ENCODE measurements around the gene UBE3A. TPM values are rescaled to one million over a fixed set of nuclear protein-coding genes. Genes with fewer than 3 reads are reported as not detected.

Gene UBE3A
- total and polyA plus RNA-seq, 9 of the 15 experiments (the other 6 are each of a cell fraction or from before 2014, with no cell fraction given) = 29.3 to 103 (median 60.2) TPM

DNA sequence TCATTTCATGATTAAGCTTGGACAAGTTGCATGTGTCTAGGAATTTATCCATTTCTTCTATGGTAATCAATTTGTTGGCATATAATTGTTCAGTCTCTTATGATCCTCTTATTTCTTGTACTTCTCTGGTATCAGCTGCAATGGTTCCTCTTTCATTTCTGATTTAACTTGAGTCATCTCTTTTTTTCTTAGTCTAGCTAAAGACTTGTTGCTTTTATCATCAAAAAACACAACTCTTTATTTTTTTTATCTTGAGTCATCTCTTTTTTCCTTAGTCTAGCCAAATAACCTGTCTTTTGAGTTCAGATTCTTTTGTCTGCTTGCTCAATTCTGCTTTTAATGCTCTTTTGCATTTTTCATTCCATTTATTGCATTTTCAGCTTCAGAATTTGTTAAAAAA, 37.3 kb downstream of the UBE3A start:
- no TSS peak for BruUV-seq (replicated peaks)

GRCh38 chr15:25397100-25397499, 41.7 kb downstream of the UBE3A start:
- H3K9me1 ChIP-seq (ENCODE audit: control insufficient read depth, insufficient read depth, low read length) = no peaks in the 10 kb centered on the region
- intact Hi-C loops (cut with micrococcal nuclease) (loop anchor here (5.0 kb wide), 1 partner anchor 40 kb away; the partner anchor contains the start of gene UBE3A), in situ Hi-C loops (cut with MboI) (no loop called here)
- no peaks in the 10 kb centered on the region; a peak in 1 of 5 replicates for H3K4me1 ChIP-seq (replicated peaks in 1 of 2; ENCODE audit: control insufficient read depth in 2 of 2, insufficient read depth in 2 of 2, low read length in 2 of 2)
- no peak overlapping the region for H2AFZ ChIP-seq (ENCODE audit: low read depth, low read length)
- BruUV-seq (replicated peaks) = no TSS peak
- ChIA-PET CTCF (ENCODE audit: low intra/inter-chr PET ratio) (no interaction called here), POLR2A (interaction anchor here (1.3 to 1.4 kb wide), 2 partner anchors 19 to 30 kb away, joined by 3 to 4 read pairs; no protein-coding TSS in a partner anchor)
- no peak overlapping the region for H3K27ac ChIP-seq (ENCODE audit: extremely low read depth, low read depth, low read length)
- peaks cover 48% of the 10 kb centered on the region; the same call in 2 of the 3 replicates for H3K36me3 ChIP-seq (ENCODE audit: control insufficient read depth, insufficient read depth, low read length)
- no peak overlapping the region for H3K9ac ChIP-seq (ENCODE audit: insufficient read depth in 1 of 2, low read depth in 2 of 2, low read length in 2 of 2)
- H3K4me3 ChIP-seq = no peak overlapping the region
- H3K27me3 ChIP-seq (ENCODE audit: control insufficient read depth in 2 of 2, insufficient read depth in 2 of 2, low read length in 2 of 2) = no peaks in the 10 kb centered on the region
- H3K79me2 ChIP-seq (ENCODE audit: control insufficient read depth, insufficient read depth, low read length) = peaks cover 49% of the 10 kb centered on the region
- no peak for DNase-seq (ENCODE audit: extremely low read depth in 1 of 4, low spot score in 3 of 4)
- H3K9me3 ChIP-seq (replicated peaks; ENCODE audit: control insufficient read depth, insufficient read depth, low read depth, low read length) = no peaks in the 10 kb centered on the region
- ATAC-seq = no peak
- peaks cover 4% of the 10 kb centered on the region; the same call in 1 of the 2 replicates for H4K20me1 ChIP-seq (replicated peaks; ENCODE audit: control insufficient read depth, insufficient read depth, low read length)
- no peak overlapping the region for H3K4me2 ChIP-seq (ENCODE audit: insufficient read depth, low read length)
- FAIRE-seq = no peak
- no peak for TF ChIP-seq ZNF217 (CRISPR knock-in tag; IDR thresholded peaks at IDR 0.05)
- TF ChIP-seq EP400 (IDR thresholded peaks at IDR 0.05) = no peak
- no peak for TF ChIP-seq HNRNPH1 (optimal IDR thresholded peaks at IDR 0.05; ENCODE audit: low read depth, low read length)
- TF ChIP-seq SAP30 (IDR thresholded peaks at IDR 0.05; ENCODE audit: borderline replicate concordance, insufficient read depth, low read depth, low read length, poor library complexity, severe bottlenecking) = no peak
- TF ChIP-seq BDP1 (IDR thresholded peaks at IDR 0.05; ENCODE audit: insufficient read depth, insufficient read length) = no peak
- no peak for TF ChIP-seq CREM (IDR thresholded peaks at IDR 0.05; ENCODE audit: low read depth)
- TF ChIP-seq SREBF2 (CRISPR knock-in tag; IDR thresholded peaks at IDR 0.05) = no peak
- TF ChIP-seq, protein P1, sequence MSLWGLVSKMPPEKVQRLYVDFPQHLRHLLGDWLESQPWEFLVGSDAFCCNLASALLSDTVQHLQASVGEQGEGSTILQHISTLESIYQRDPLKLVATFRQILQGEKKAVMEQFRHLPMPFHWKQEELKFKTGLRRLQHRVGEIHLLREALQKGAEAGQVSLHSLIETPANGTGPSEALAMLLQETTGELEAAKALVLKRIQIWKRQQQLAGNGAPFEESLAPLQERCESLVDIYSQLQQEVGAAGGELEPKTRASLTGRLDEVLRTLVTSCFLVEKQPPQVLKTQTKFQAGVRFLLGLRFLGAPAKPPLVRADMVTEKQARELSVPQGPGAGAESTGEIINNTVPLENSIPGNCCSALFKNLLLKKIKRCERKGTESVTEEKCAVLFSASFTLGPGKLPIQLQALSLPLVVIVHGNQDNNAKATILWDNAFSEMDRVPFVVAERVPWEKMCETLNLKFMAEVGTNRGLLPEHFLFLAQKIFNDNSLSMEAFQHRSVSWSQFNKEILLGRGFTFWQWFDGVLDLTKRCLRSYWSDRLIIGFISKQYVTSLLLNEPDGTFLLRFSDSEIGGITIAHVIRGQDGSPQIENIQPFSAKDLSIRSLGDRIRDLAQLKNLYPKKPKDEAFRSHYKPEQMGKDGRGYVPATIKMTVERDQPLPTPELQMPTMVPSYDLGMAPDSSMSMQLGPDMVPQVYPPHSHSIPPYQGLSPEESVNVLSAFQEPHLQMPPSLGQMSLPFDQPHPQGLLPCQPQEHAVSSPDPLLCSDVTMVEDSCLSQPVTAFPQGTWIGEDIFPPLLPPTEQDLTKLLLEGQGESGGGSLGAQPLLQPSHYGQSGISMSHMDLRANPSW (CRISPR knock-in tag; IDR thresholded peaks at IDR 0.05) = no peak

More for the DNA sequence above, 37.3 kb downstream of the UBE3A start:
- no peaks in the 10 kb centered on the region for H3K9me3 ChIP-seq (replicated peaks; ENCODE audit: control insufficient read depth, insufficient read depth, low read depth, low read length)
- H3K9ac ChIP-seq (ENCODE audit: insufficient read depth in 1 of 2, low read depth in 2 of 2, low read length in 2 of 2) = no peak overlapping the region
- H3K27me3 ChIP-seq (ENCODE audit: control insufficient read depth in 2 of 2, insufficient read depth in 2 of 2, low read length in 2 of 2) = no peaks in the 10 kb centered on the region
- ChIA-PET CTCF (ENCODE audit: low intra/inter-chr PET ratio) (no interaction called here), POLR2A (no interaction called here)
- ATAC-seq (no peak), DNase-seq (ENCODE audit: extremely low read depth in 1 of 4, low spot score in 3 of 4) (no peak), FAIRE-seq (no peak)
- 0 out of 2 replicates have a peak, but pooled peaks have one; percentile 10 for TF ChIP-seq MAFG (tag; conservative IDR thresholded peaks at IDR 0.05)
- peak; percentile 60 for TF ChIP-seq ZNF316 (IDR thresholded peaks at IDR 0.05)
- TF ChIP-seq GTF2B (IDR thresholded peaks at IDR 0.05; ENCODE audit: extremely low read depth, insufficient read length) = no peak
- no peak for TF ChIP-seq RAD51 (IDR thresholded peaks at IDR 0.05; ENCODE audit: borderline replicate concordance, low read depth)
- H3K9me1 ChIP-seq (ENCODE audit: control insufficient read depth, insufficient read depth, low read length) = no peaks in the 10 kb centered on the region
- intact Hi-C loops (cut with micrococcal nuclease) = no loop called here
- in situ Hi-C loops (cut with MboI) = no loop called here
- H3K4me1 ChIP-seq (replicated peaks in 1 of 2; ENCODE audit: control insufficient read depth in 2 of 2, insufficient read depth in 2 of 2, low read length in 2 of 2) = no peaks in the 10 kb centered on the region; a peak in 1 of 5 replicates
- H3K27ac ChIP-seq (ENCODE audit: extremely low read depth, low read depth, low read length) = no peak overlapping the region
- no peaks in the 10 kb centered on the region; the same call in 1 of the 2 replicates for H4K20me1 ChIP-seq (replicated peaks; ENCODE audit: control insufficient read depth, insufficient read depth, low read length)
- no peak overlapping the region for H2AFZ ChIP-seq (ENCODE audit: low read depth, low read length)
- peaks cover 55% of the 10 kb centered on the region for H3K36me3 ChIP-seq (ENCODE audit: control insufficient read depth, insufficient read depth, low read length)
- peaks cover 58% of the 10 kb centered on the region for H3K79me2 ChIP-seq (ENCODE audit: control insufficient read depth, insufficient read depth, low read length)
- no peak overlapping the region for H3K4me2 ChIP-seq (ENCODE audit: insufficient read depth, low read length)
- H3K4me3 ChIP-seq = no peak overlapping the region
